ENCODE data around the gene SLCO4A1.

DNA sequence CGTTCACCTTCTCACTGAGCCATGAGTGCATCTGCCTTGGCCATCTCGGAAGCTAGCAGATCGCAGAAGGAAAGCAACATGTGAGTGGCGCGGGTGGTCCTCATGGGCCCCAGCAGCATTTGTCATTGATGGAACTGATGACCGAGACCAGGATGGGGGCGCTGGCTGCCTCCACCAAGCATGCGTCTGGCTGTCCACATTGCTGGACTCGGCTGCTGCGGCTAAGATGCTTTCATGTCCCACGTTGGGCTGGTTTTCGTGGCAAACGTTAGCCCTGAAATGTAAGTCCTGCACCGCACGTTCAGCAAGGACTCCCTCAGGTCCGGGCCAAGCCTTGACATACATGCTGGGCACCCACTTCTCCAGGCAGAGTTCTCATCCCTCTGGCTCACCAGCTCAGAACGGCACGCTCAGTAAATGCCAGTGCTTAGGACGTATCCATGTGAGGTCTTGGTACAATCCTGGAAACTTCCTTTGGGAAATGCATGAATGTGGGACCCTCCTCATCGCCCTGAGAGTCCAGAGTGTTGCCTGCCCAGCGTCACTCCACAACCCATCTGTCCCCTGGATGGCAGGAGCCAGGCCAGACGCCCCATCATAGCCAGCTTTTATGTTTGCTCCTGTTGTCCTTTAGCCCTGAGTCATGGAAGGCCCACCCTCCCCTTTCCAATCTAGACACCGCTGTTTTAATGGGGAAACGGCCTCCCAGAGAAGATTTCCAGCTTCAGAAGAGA, 8.4 kb downstream of the SLCO4A1 start:
- TF ChIP-seq, protein P1, sequence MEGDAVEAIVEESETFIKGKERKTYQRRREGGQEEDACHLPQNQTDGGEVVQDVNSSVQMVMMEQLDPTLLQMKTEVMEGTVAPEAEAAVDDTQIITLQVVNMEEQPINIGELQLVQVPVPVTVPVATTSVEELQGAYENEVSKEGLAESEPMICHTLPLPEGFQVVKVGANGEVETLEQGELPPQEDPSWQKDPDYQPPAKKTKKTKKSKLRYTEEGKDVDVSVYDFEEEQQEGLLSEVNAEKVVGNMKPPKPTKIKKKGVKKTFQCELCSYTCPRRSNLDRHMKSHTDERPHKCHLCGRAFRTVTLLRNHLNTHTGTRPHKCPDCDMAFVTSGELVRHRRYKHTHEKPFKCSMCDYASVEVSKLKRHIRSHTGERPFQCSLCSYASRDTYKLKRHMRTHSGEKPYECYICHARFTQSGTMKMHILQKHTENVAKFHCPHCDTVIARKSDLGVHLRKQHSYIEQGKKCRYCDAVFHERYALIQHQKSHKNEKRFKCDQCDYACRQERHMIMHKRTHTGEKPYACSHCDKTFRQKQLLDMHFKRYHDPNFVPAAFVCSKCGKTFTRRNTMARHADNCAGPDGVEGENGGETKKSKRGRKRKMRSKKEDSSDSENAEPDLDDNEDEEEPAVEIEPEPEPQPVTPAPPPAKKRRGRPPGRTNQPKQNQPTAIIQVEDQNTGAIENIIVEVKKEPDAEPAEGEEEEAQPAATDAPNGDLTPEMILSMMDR (conservative IDR thresholded peaks at IDR 0.05 in 1 of 2, IDR thresholded peaks at IDR 0.05 in 1 of 2; ENCODE audit: low read depth in 1 of 2, low read length in 2 of 2) = no peak
- no peak for TF ChIP-seq EZH2 (IDR thresholded peaks at IDR 0.05; ENCODE audit: low read length, missing control alignments)

All from fibroblast of lung (primary cell).